ENCODE results near the gene PNMT.

GRCh38 chr17:39716879-39717536, 48.8 kb downstream of the PNMT start:
- TF ChIP-seq CTCF (IDR thresholded peaks at IDR 0.05) (no peak), POLR2A (IDR thresholded peaks at IDR 0.05) (no peak), POLR2AphosphoS5 (IDR thresholded peaks at IDR 0.05) (peak in 2 of 3 donors; percentile 43 to 67)

All from transverse colon (tissue), 4 donors.